ENCODE results near the gene CIT. TPM values are rescaled to one million over a fixed set of nuclear protein-coding genes. Genes with fewer than 3 reads are reported as not detected.
"Not testable (repeated sequence)": the region's sequence is repeated elsewhere in the genome, so short reads cannot be mapped to it uniquely, and the experiment has no call there.

CIT gene
- total RNA-seq, 6 experiments from 2014 or later: 23.1 to 55.5 (median 48.3) TPM

GRCh38 chr12:119713551-119714031, 163.5 kb downstream of the CIT start:
- Mint-ChIP-seq H3K4me3 (no peak overlapping the region), H3K9me3 (no peaks in the 10 kb centered on the region), H3K27ac (no peak overlapping the region), H3K36me3 (ENCODE audit: low read depth) (peaks cover 53% of the 10 kb centered on the region), H3K27me3 (ENCODE audit: insufficient read depth) (no peaks in the 10 kb centered on the region), H3K4me1 (ENCODE audit: low read depth) (peaks cover 21% of the 10 kb centered on the region)
- TF ChIP-seq CTCF (IDR thresholded peaks at IDR 0.05): no peak
- no peak for DNase-seq

- no peaks in the 10 kb centered on the region for H3K27me3 Mint-ChIP-seq (ENCODE audit: insufficient read depth)
- no peak overlapping the region for H3K4me3 Mint-ChIP-seq
- H3K9me3 Mint-ChIP-seq: no peaks in the 10 kb centered on the region
- no peak overlapping the region for H3K27ac Mint-ChIP-seq
- no peak for TF ChIP-seq CTCF (IDR thresholded peaks at IDR 0.05)
- no peak for DNase-seq
- peaks cover 21% of the 10 kb centered on the region for H3K4me1 Mint-ChIP-seq (ENCODE audit: low read depth)
- peaks cover 57% of the 10 kb centered on the region for H3K36me3 Mint-ChIP-seq (ENCODE audit: low read depth)
Observed at GRCh38 chr12:119712721-119713120, 164.4 kb downstream of the CIT start.

- peaks cover 64% of the 10 kb centered on the region for H3K36me3 Mint-ChIP-seq (ENCODE audit: low read depth)
- H3K4me3 Mint-ChIP-seq: no peak overlapping the region
- TF ChIP-seq CTCF (IDR thresholded peaks at IDR 0.05): no peak
- H3K9me3 Mint-ChIP-seq: no peaks in the 10 kb centered on the region
- H3K27me3 Mint-ChIP-seq (ENCODE audit: insufficient read depth): no peaks in the 10 kb centered on the region
- no peak for DNase-seq
- no peak overlapping the region for H3K27ac Mint-ChIP-seq
- peaks cover 18% of the 10 kb centered on the region for H3K4me1 Mint-ChIP-seq (ENCODE audit: low read depth)
Observed at GRCh38 chr12:119711693-119712092, 165.4 kb downstream of the CIT start.

- DNase-seq: no peak
- no peak overlapping the region for H3K4me3 Mint-ChIP-seq
- H3K9me3 Mint-ChIP-seq: no peaks in the 10 kb centered on the region
- peaks cover 65% of the 10 kb centered on the region for H3K36me3 Mint-ChIP-seq (ENCODE audit: low read depth)
- H3K4me1 Mint-ChIP-seq (ENCODE audit: low read depth): peaks cover 11% of the 10 kb centered on the region
- H3K27ac Mint-ChIP-seq: no peak overlapping the region
- TF ChIP-seq CTCF (IDR thresholded peaks at IDR 0.05): no peak
- no peaks in the 10 kb centered on the region for H3K27me3 Mint-ChIP-seq (ENCODE audit: insufficient read depth)
Observed at GRCh38 chr12:119710965-119711551, 166.1 kb downstream of the CIT start.

- H3K9me3 Mint-ChIP-seq: no peaks in the 10 kb centered on the region
- H3K36me3 Mint-ChIP-seq (ENCODE audit: low read depth): peaks cover 62% of the 10 kb centered on the region
- no peak for DNase-seq
- peaks cover 5% of the 10 kb centered on the region for H3K4me1 Mint-ChIP-seq (ENCODE audit: low read depth)
- TF ChIP-seq CTCF (IDR thresholded peaks at IDR 0.05): no peak
- no peak overlapping the region for H3K4me3 Mint-ChIP-seq
- no peaks in the 10 kb centered on the region for H3K27me3 Mint-ChIP-seq (ENCODE audit: insufficient read depth)
- no peak overlapping the region for H3K27ac Mint-ChIP-seq
Observed at GRCh38 chr12:119710374-119710964, 166.7 kb downstream of the CIT start.

GRCh38 chr12:119706427-119706826, 170.7 kb downstream of the CIT start:
- not testable (repeated sequence) for H3K27me3 Mint-ChIP-seq (ENCODE audit: insufficient read depth); H3K4me3 Mint-ChIP-seq; DNase-seq; H3K27ac Mint-ChIP-seq; H3K9me3 Mint-ChIP-seq
- Mint-ChIP-seq H3K36me3 (ENCODE audit: low read depth) (peaks cover 38% of the 10 kb centered on the region), H3K4me1 (ENCODE audit: low read depth) (peaks cover 14% of the 10 kb centered on the region)

All from HFFc6 (cell line).